ENCODE results near the gene RNF151. TPM values are rescaled to one million over a fixed set of nuclear protein-coding genes. Genes with fewer than 3 reads are reported as not detected.
A peak's percentile ranks its signal among the peaks of the same experiment; 100 is the strongest.

RNF151 gene
- total and polyA plus RNA-seq, 2 of the 13 experiments (the other 11 are each of a cell fraction or from before 2014, with no cell fraction given) = not detected

DNA sequence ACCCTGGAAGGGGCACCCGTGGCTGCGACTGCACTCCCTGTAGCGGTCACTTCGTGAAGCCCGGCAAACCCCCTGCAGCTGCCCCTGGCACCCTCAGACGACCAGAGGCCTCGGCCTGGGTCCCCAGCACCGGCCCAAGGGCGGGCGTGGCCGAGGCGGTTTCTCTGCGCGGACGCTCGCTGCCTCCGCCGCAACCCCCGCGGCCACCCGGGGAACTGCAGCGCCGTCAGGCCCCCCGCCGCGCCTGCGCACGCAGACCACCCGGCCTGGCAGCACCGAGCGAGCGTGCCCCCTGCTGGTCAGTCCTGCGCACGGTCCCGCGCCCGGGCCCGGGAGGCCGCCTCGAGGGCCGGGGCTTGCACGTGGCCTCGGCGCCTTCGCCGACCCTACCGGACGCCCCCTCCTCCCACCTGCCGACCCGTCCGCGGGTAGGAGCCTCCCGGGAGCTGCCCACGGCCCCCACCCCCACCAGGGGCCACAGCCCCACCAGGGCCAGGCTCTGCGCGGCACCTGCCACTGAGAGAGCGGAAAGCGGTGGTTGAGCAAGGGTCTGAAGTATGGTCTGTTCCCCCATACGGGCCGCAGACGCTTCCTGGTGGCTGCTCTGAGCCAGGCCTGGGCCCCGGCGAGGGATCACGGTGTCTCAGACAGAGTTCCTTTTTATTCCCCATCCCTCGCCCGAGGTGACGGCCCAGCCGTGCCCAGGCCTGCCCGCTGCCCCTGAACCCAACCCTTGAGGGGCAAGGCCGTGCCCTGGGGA lies 36.9 kb upstream of the RNF151 start (continued):
- TF ChIP-seq, protein P1, sequence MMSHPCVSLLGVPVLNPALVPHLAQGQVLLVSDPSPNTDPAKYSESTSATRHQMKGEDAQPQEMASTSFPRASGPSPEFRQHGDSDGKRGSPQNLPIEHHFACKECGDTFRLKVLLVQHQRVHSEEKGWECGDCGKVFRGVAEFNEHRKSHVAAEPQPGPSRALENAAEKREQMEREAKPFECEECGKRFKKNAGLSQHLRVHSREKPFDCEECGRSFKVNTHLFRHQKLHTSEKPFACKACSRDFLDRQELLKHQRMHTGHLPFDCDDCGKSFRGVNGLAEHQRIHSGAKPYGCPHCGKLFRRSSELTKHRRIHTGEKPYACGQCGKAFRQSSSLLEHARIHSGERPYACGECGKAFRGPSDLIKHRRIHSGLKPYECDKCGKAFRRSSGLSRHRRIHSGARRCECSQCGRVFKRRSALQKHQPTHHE (CRISPR knock-in tag; IDR thresholded peaks at IDR 0.05; ENCODE audit: borderline replicate concordance) = no peak
- no peak for TF ChIP-seq ZNF605 (CRISPR knock-in tag; IDR thresholded peaks at IDR 0.05)
- peak; percentile 54; the same call in 1 of the 2 replicates for TF ChIP-seq ZNF782 (CRISPR knock-in tag; IDR thresholded peaks at IDR 0.05; ENCODE audit: borderline replicate concordance)
- no peak for TF ChIP-seq ZNF326 (CRISPR knock-in tag; IDR thresholded peaks at IDR 0.05; ENCODE audit: borderline replicate concordance)
- no peak for TF ChIP-seq ZNF569 (CRISPR knock-in tag; IDR thresholded peaks at IDR 0.05; ENCODE audit: borderline replicate concordance)
- no peak for TF ChIP-seq CBX2 (IDR thresholded peaks at IDR 0.05; ENCODE audit: low read depth, low read length)
- no peak for TF ChIP-seq CBX2 (CRISPR knock-in tag; IDR thresholded peaks at IDR 0.05; ENCODE audit: low read depth)
- TF ChIP-seq ZNF660 (CRISPR knock-in tag; IDR thresholded peaks at IDR 0.05; ENCODE audit: borderline replicate concordance, low read depth) = no peak
- no peak for TF ChIP-seq FOXP4 (CRISPR knock-in tag; IDR thresholded peaks at IDR 0.05)
- TF ChIP-seq, protein P2, sequence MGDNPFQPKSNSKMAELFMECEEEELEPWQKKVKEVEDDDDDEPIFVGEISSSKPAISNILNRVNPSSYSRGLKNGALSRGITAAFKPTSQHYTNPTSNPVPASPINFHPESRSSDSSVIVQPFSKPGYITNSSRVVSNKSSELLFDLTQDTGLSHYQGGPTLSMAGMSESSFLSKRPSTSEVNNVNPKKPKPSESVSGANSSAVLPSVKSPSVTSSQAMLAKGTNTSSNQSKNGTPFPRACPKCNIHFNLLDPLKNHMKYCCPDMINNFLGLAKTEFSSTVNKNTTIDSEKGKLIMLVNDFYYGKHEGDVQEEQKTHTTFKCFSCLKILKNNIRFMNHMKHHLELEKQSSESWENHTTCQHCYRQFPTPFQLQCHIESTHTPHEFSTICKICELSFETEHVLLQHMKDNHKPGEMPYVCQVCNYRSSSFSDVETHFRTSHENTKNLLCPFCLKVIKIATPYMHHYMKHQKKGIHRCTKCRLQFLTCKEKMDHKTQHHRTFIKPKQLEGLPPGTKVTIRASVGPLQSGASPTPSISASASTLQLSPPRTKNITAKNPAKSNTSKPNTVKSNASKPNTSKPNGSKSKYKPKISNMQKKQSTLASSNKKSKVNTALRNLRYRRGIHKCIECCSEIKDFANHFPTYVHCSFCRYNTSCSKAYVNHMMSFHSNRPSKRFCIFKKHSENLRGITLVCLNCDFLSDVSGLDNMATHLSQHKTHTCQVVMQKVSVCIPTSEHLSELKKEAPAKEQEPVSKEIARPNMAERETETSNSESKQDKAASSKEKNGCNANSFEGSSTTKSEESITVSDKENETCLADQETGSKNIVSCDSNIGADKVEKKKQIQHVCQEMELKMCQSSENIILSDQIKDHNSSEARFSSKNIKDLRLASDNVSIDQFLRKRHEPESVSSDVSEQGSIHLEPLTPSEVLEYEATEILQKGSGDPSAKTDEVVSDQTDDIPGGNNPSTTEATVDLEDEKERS (CRISPR knock-in tag; IDR thresholded peaks at IDR 0.05) = no peak
- TF ChIP-seq, protein P3, sequence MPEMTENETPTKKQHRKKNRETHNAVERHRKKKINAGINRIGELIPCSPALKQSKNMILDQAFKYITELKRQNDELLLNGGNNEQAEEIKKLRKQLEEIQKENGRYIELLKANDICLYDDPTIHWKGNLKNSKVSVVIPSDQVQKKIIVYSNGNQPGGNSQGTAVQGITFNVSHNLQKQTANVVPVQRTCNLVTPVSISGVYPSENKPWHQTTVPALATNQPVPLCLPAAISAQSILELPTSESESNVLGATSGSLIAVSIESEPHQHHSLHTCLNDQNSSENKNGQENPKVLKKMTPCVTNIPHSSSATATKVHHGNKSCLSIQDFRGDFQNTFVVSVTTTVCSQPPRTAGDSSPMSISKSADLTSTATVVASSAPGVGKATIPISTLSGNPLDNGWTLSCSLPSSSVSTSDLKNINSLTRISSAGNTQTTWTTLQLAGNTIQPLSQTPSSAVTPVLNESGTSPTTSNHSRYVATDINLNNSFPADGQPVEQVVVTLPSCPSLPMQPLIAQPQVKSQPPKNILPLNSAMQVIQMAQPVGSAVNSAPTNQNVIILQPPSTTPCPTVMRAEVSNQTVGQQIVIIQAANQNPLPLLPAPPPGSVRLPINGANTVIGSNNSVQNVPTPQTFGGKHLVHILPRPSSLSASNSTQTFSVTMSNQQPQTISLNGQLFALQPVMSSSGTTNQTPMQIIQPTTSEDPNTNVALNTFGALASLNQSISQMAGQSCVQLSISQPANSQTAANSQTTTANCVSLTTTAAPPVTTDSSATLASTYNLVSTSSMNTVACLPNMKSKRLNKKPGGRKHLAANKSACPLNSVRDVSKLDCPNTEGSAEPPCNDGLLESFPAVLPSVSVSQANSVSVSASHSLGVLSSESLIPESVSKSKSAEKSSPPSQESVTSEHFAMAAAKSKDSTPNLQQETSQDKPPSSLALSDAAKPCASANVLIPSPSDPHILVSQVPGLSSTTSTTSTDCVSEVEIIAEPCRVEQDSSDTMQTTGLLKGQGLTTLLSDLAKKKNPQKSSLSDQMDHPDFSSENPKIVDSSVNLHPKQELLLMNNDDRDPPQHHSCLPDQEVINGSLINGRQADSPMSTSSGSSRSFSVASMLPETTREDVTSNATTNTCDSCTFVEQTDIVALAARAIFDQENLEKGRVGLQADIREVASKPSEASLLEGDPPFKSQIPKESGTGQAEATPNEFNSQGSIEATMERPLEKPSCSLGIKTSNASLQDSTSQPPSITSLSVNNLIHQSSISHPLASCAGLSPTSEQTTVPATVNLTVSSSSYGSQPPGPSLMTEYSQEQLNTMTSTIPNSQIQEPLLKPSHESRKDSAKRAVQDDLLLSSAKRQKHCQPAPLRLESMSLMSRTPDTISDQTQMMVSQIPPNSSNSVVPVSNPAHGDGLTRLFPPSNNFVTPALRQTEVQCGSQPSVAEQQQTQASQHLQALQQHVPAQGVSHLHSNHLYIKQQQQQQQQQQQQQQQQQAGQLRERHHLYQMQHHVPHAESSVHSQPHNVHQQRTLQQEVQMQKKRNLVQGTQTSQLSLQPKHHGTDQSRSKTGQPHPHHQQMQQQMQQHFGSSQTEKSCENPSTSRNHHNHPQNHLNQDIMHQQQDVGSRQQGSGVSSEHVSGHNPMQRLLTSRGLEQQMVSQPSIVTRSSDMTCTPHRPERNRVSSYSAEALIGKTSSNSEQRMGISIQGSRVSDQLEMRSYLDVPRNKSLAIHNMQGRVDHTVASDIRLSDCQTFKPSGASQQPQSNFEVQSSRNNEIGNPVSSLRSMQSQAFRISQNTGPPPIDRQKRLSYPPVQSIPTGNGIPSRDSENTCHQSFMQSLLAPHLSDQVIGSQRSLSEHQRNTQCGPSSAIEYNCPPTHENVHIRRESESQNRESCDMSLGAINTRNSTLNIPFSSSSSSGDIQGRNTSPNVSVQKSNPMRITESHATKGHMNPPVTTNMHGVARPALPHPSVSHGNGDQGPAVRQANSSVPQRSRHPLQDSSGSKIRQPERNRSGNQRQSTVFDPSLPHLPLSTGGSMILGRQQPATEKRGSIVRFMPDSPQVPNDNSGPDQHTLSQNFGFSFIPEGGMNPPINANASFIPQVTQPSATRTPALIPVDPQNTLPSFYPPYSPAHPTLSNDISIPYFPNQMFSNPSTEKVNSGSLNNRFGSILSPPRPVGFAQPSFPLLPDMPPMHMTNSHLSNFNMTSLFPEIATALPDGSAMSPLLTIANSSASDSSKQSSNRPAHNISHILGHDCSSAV (CRISPR knock-in tag; IDR thresholded peaks at IDR 0.05; ENCODE audit: borderline replicate concordance) = no peak

All from HepG2 (cell line).